ENCODE results near the gene NFIB.

Gene NFIB

GRCh38 chr9:14303521-14303920, 10.4 kb downstream of the NFIB start:
- FAIRE-seq: no peak

DNA sequence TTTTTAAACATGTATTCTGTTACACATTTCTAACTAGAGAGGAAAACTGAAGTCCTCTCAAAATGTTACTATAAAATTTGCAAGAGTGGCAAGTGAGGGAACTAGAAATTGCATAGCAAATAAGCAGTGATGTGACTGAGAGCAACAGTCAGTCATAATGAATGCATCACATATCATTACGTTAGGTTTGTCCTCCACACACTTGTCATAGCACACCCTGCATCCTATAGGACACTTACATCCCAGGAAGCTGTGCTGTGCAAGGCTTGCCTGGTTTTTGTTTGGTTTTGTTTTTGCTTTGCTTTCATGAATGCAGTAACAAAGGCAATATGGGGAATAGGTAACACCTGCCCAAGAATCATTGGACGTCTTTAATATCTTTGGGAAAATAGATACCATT, 10.8 kb downstream of the NFIB start:
- FAIRE-seq: no peak

DNA sequence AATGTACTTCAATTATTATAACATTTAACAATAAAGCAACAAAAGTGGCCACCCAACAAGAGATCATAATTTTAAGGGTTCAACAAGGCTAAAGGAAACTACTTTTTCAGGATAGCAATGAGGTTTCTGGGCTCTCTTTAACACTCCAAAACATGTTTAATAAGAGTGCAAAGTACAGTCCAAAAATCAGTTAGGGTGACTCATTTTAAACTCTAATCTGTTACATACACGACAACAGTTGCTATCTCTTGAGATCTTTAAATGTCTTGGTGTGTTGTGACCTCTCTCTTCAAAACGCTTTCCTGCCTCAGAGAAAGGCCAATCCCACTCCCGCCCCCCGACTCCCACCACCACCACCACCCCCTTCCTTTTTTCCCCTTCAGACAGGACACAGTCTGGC, 11.5 kb downstream of the NFIB start:
- no peak for FAIRE-seq

GRCh38 chr9:14301583-14302021, 12.3 kb downstream of the NFIB start:
- no peak for FAIRE-seq

GRCh38 chr9:14301006-14301405, 12.9 kb downstream of the NFIB start:
- no peak for FAIRE-seq

DNA sequence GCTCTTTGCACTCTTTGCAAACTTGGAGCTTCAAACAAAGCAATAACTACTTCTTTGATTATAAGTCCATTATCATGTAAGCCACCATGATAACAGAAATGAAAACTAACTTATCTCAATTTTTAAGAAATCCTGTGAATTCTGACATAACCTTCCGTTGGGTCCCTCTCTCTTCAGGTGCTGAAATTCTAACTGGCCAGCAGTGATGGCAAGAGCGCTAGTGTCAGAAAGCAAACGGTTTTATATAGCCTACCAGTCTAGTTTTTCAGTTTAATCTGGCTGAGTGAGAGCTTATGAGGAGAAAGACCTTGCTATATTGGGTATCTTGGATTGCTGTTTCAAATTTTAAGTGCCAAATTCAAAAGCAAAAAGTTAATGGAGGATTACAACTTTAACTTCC, 13.4 kb downstream of the NFIB start:
- no peak for FAIRE-seq

GRCh38 chr9:14300040-14300439, 13.9 kb downstream of the NFIB start:
- no peak for FAIRE-seq

DNA sequence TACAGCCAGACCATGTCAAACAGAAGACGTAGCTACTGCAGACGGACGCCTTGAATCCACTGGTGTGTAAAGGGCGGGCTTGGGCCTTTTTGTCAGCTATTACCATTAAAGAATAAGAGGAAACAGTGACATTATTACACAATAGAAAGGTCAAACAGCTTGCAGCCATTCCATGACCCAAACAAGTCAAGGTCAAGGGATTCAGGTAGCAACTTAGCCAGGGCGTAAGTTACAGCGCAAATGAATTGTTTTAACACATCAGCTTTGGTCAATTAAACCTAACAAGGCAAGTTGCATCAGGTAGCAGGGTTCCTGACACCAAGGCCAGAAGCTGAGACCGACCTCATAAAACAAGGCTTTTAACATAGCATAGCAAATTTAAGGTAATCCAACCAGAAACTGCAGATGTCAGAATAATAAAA, 15.3 kb downstream of the NFIB start:
- FAIRE-seq: no peak

DNA sequence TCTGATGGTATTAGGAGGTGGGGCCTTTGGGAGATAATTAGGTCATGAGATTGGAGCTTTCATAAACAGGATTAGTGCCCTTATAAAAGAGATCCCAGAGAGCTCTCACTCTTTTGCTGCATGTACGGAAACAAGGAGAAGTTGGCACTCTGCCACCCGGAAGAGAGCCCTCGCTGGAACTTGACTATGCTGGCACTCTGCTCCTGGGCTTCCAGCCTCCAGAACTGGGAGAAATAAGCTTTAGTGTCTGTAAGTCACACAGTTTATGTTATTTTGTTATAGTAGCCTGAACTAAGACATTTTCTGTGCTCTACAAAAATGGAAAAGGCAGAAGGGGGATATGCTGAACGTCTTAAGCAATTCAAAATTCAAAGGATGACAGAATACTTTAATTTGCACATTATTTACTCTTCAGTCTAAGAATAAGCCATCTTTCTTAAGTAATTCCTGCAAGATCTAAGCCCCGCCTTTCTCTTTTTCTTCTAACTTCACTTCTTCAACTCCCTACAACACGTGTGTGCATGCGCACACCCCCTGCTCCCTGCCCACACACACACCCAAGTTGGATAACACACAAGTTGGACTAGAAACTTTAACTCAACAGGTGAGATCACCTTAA, 17.3 kb downstream of the NFIB start:
- no peak for FAIRE-seq

DNA sequence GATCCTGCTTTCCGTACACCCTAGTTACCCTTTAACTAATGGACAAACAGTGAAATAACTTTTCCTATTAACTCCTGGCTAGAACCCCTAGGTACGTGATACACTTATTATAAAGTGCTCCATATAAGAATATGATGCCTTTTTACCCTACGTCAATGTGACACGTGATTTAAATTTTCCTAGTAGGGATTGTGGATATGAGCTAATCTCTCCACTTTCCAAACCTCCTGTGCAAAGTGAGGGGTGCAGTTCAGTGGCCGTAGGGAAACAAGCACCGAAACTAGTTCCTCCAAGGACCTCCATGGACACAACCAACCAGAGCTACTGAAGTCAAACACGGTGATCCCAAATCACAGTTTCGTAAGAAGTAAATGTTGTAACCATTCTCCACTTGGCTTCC, 19.3 kb downstream of the NFIB start:
- no peak for FAIRE-seq

DNA sequence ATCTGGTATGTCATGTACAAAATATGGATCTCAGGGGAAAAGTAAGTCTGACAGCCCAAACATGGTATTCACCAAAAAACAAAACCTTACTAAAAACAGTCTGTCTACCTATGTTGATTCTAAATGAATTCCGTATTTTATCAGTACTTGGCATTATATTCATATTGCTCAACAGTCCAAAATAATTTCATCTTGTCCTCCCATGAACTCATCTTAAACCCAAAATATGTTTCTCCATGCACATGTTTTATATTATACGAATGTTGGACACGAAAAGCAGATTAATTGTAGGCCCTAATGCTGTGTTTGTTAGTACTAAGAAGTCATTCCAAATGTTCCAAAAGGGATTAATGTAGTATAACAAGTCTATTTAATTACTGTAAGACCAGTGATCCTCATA, 20.1 kb downstream of the NFIB start:
- no peak for FAIRE-seq

- FAIRE-seq: no peak
Observed at GRCh38 chr9:14292181-14292739, 21.7 kb downstream of the NFIB start.

GRCh38 chr9:14289916-14290315, 24.0 kb downstream of the NFIB start:
- no peak for FAIRE-seq

- no peak for FAIRE-seq
Observed at GRCh38 chr9:14288433-14288832, 25.5 kb downstream of the NFIB start.

GRCh38 chr9:14286121-14286520, 27.8 kb downstream of the NFIB start:
- FAIRE-seq: no peak

DNA sequence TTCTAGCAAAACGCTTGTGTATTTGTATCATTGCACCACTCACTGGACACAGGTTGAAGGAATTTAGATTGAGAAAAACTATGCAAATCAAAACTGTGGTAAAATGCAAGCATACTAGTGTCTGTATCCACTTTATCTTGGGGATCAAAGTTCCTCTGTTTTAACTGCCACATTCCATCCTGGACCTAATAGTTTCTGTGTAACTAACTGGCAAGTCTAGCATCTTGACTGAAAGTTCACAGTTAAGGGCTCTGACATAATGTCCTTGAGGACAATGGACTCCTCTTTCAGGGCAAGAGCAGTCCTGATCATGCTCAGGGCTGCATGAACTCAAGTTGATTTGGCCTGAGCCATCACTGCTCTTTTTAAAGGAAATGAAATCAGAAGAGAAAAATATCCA, 30.7 kb downstream of the NFIB start:
- FAIRE-seq: no peak

- no peak for FAIRE-seq
Observed at GRCh38 chr9:14281876-14282275, 32.1 kb downstream of the NFIB start.

DNA sequence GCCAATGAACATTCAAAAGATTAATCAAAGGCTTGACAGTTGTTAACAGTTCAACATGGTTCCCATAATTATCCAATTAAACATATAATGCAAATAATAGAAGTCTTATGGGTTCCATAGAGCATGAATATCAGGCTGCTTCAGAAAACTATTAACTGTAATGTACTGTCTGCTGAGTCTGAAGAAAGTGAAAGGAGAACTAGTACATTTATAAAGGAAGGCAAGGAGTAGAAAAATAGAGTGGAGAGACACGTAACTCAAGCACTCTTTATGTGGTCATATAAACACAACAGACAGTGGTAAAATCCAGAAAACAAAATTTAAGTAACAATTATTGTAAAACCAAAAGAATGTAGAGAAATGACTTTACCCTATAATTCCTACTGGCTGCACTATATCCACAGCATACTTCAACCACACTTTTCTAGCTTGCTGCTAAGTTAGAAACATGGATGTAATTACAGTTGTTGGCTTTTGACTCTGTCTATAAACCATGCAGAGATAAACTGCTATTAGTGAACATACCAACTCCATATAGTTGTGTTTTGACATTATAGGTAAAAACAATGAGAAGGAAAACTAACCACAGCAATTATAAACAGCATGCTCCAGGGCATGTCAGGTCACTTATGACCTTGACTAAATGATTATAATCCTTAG, 32.7 kb downstream of the NFIB start:
- no peak for FAIRE-seq

- FAIRE-seq: no peak
Observed at GRCh38 chr9:14279671-14280070, 34.3 kb downstream of the NFIB start.

DNA sequence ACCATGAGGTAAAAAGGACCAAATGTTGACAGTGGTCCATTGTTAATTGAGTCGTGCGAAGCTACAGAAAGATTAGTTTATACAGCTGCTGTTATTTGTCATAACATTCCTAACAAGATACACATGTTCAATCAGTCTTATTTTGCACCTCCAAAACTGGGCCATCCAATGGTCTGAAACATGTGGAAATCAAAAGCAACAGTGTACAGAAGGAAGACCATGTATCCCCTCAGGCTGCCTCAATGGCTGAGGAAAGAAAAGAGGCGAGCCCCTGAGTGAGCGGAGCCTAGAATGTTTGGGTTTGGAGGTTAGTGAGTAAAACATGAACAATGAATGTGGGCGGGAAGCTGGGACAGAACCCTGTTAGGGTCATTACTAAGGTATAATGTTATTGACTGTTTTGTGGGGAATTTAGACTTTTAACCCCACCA, 35.6 kb downstream of the NFIB start:
- no peak for FAIRE-seq

GRCh38 chr9:14277761-14278160, 36.2 kb downstream of the NFIB start:
- no peak for FAIRE-seq

DNA sequence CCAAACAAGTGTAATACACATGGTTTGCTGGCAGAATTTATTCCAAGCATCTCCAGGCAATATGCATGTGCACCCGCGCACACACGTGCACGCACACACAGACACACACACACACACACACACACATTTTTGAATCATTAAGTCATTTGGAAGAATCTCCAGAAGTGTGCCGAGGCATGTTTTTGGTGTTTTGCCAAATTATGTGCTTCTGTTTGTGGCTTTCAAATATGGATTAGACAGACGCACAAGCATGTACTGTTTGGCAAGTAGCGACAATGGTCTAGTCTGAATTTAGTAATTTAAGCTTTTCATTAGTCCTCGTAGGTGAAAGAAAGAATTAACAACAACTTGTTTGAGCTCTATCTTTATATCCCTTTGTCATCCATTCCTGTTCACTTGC, 36.7 kb downstream of the NFIB start:
- FAIRE-seq: no peak

DNA sequence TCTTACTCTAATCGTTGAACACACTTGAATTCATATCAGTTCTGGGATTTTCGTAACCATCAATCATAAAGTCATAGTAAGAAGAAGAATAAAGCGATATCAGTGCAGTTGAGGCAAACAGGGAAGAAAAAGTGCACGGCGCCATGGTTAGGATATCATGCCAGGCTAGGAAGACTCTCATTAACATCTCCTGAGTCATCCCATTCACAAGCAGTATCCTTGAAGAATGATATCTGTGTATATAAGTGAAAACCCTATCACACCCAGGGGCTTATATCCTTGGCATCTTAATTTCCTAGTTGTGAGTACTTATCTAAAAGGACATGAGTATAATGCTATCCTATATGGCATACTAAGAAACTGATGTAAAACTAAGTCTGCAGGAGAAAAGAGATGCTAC, 38.6 kb downstream of the NFIB start:
- no peak for FAIRE-seq

GRCh38 chr9:14273696-14274121, 40.2 kb downstream of the NFIB start:
- no peak for FAIRE-seq
